WTC11 (cell line): ENCODE measurements around the gene SLC2A1. TPM values are rescaled to one million over a fixed set of nuclear protein-coding genes. Genes with fewer than 3 reads are reported as not detected.

ENCODE experiments used
- ATAC-seq: fragments of 200-7000 bp; cut with Tn5 transposase; 2 replicates; pipeline ENCODE4 v1.10.0; 2021; ENCODE audit warnings: mild to moderate bottlenecking, moderate library complexity
- CTCF ChIA-PET: fragments of 300-600 bp; sonication (Branson Sonifier 250); formaldehyde crosslinking; loops from one replicate; lab custom pipeline; 2021; ENCODE audit warnings: antibody characterized with exemption; lab: Charles Lee
- POLR2A ChIA-PET: fragments of 350-600 bp; sonication (Branson Sonifier 250); formaldehyde crosslinking; loops from one replicate; lab custom pipeline; 2021; ENCODE audit warnings: antibody characterized with exemption; lab: Charles Lee
- DNase-seq: peaks from one replicate; pipeline ENCODE4 v3.0.0; 2021; ENCODE audit warnings: low spot score
- H3K27ac Mint-ChIP-seq: 2 replicates; pipeline ENCODE4 v1.8.0; 2021; ENCODE audit warnings: mixed read lengths
- H3K27me3 Mint-ChIP-seq: 2 replicates; pipeline ENCODE4 v1.8.0; 2021; ENCODE audit warnings: low read depth, mild to moderate bottlenecking, moderate library complexity, mixed read lengths
- H3K36me3 Mint-ChIP-seq: 2 replicates; pipeline ENCODE4 v1.8.0; 2021; ENCODE audit warnings: mixed read lengths
- H3K4me1 Mint-ChIP-seq: 2 replicates; pipeline ENCODE4 v1.8.0; 2022; ENCODE audit warnings: mixed read lengths
- H3K4me3 Mint-ChIP-seq: 2 replicates; pipeline ENCODE4 v1.8.0; 2021; ENCODE audit warnings: mild to moderate bottlenecking, moderate library complexity, mixed read lengths
- H3K9me3 Mint-ChIP-seq: 2 replicates; pipeline ENCODE4 v1.8.0; 2021; ENCODE audit warnings: mixed read lengths
- CBFB ChIP-seq: sonication (generic); formaldehyde crosslinking; IDR thresholded peaks from 2 replicates; pipeline ENCODE4 v1.8.1; 2022; ENCODE audit warnings: mild to moderate bottlenecking, low read depth, missing genetic modification reagents
- EMX1 ChIP-seq: fragments of 250-450 bp; sonication (Bioruptor Pico); IDR thresholded peaks from 2 replicates; pipeline ENCODE4 v1.8.0; 2021; ENCODE audit warnings: mild to moderate bottlenecking
- ESRRA ChIP-seq: sonication (generic); formaldehyde crosslinking; IDR thresholded peaks from 2 replicates; pipeline ENCODE4 v1.8.1; 2022; ENCODE audit warnings: mild to moderate bottlenecking, missing genetic modification reagents, borderline replicate concordance
- FOXP1 ChIP-seq: sonication (generic); formaldehyde crosslinking; IDR thresholded peaks from 2 replicates; pipeline ENCODE4 v1.8.0; 2022; ENCODE audit warnings: missing genetic modification reagents, mild to moderate bottlenecking, moderate library complexity, borderline replicate concordance
- HMGA2 ChIP-seq: fragments of 250-450 bp; sonication (Bioruptor Pico); IDR thresholded peaks from 2 replicates; pipeline ENCODE4 v1.4.0; 2021; ENCODE audit warnings: mild to moderate bottlenecking, moderate library complexity
- MLX ChIP-seq: sonication (generic); formaldehyde crosslinking; IDR thresholded peaks from 2 replicates; pipeline ENCODE4 v1.8.1; 2023; ENCODE audit warnings: mild to moderate bottlenecking, missing genetic modification reagents, moderate library complexity
- NFYB ChIP-seq: sonication (generic); formaldehyde crosslinking; conservative IDR thresholded peaks from 2 replicates; pipeline ENCODE4 v1.8.0; 2022; ENCODE audit warnings: low read depth, missing genetic modification reagents
- NR1H2 ChIP-seq: sonication (generic); formaldehyde crosslinking; IDR thresholded peaks from 2 replicates; pipeline ENCODE4 v1.9.0; 2021; ENCODE audit warnings: mild to moderate bottlenecking, moderate library complexity, missing genetic modification reagents
- RELA ChIP-seq: sonication (generic); formaldehyde crosslinking; IDR thresholded peaks from 2 replicates; pipeline ENCODE4 v1.8.1; 2022; ENCODE audit warnings: missing genetic modification reagents, mild to moderate bottlenecking, borderline replicate concordance
- ZMAT4 ChIP-seq: fragments of 250-450 bp; sonication (Bioruptor Pico); IDR thresholded peaks from 2 replicates; pipeline ENCODE4 v1.9.0; 2021; ENCODE audit warnings: mild to moderate bottlenecking
- ZNF121 ChIP-seq: sonication (generic); formaldehyde crosslinking; IDR thresholded peaks from 2 replicates; pipeline ENCODE4 v1.8.0; 2023; ENCODE audit warnings: missing genetic modification reagents
- ZNF138 ChIP-seq: sonication (generic); formaldehyde crosslinking; conservative IDR thresholded peaks from 2 replicates; pipeline ENCODE4 v1.8.1; 2022; ENCODE audit warnings: mild to moderate bottlenecking, moderate library complexity, missing genetic modification reagents
- ZNF219 ChIP-seq: sonication (generic); formaldehyde crosslinking; IDR thresholded peaks from 2 replicates; pipeline ENCODE4 v1.8.0; 2023; ENCODE audit warnings: missing genetic modification reagents, mild to moderate bottlenecking, borderline replicate concordance
- ZNF232 ChIP-seq: sonication (generic); formaldehyde crosslinking; IDR thresholded peaks from 2 replicates; pipeline ENCODE4 v1.8.0; 2022; ENCODE audit warnings: mild to moderate bottlenecking, missing genetic modification reagents
- ZSCAN18 ChIP-seq: fragments of 250-450 bp; sonication (Bioruptor Pico); IDR thresholded peaks from 2 replicates; pipeline ENCODE4 v2.1.2; 2022; ENCODE audit warnings: mild to moderate bottlenecking, moderate library complexity
- total RNA-seq: library from RNA; stranded (reverse); gene quantifications from 3 replicates; pipeline ENCODE4 v1.2.3, GENCODE V29; 2021
- TF ChIP-seq, protein P1 (sequence below): sonication (generic); formaldehyde crosslinking; IDR thresholded peaks from 2 replicates; pipeline ENCODE4 v1.8.0; 2023; ENCODE audit warnings: missing genetic modification reagents, mild to moderate bottlenecking, borderline replicate concordance

SLC2A1 gene
- total RNA-seq, 1 experiment from 2014 or later: 215 TPM

GRCh38 chr1:42971841-42972291, 13.2 kb upstream of the SLC2A1 start:
- no peak for ATAC-seq
- Mint-ChIP-seq H3K9me3 (no peaks in the 10 kb centered on the region), H3K27ac (no peak overlapping the region), H3K27me3 (no peaks in the 10 kb centered on the region), H3K36me3 (peaks cover 43% of the 10 kb centered on the region), H3K4me3 (no peak overlapping the region), H3K4me1 (peaks cover 30% of the 10 kb centered on the region)
- TF ChIP-seq ZNF219: no peak
- ChIA-PET CTCF (interaction anchor here (0.6 to 1.1 kb wide), 5 partner anchors 8 to 102 kb away, joined by 3 to 4 read pairs (median 3); no protein-coding TSS in a partner anchor), POLR2A (interaction anchor here (1.2 kb wide), 1 partner anchor 37 kb away, joined by 3 read pairs; no protein-coding TSS in a partner anchor)
- no peak for DNase-seq

- ATAC-seq (no peak), DNase-seq (no peak)
- Mint-ChIP-seq H3K4me1 (peaks cover 19% of the 10 kb centered on the region), H3K27ac (peak overlapping the region; percentile 72; the same call in 1 of the 2 replicates), H3K27me3 (no peaks in the 10 kb centered on the region), H3K9me3 (no peaks in the 10 kb centered on the region), H3K36me3 (peaks cover 38% of the 10 kb centered on the region), H3K4me3 (no peak overlapping the region)
- ChIA-PET POLR2A (no interaction called here), CTCF (no interaction called here)
- TF ChIP-seq ZNF121 (CRISPR knock-in tag): no peak
- no peak for TF ChIP-seq ESRRA
- TF ChIP-seq, protein P1, sequence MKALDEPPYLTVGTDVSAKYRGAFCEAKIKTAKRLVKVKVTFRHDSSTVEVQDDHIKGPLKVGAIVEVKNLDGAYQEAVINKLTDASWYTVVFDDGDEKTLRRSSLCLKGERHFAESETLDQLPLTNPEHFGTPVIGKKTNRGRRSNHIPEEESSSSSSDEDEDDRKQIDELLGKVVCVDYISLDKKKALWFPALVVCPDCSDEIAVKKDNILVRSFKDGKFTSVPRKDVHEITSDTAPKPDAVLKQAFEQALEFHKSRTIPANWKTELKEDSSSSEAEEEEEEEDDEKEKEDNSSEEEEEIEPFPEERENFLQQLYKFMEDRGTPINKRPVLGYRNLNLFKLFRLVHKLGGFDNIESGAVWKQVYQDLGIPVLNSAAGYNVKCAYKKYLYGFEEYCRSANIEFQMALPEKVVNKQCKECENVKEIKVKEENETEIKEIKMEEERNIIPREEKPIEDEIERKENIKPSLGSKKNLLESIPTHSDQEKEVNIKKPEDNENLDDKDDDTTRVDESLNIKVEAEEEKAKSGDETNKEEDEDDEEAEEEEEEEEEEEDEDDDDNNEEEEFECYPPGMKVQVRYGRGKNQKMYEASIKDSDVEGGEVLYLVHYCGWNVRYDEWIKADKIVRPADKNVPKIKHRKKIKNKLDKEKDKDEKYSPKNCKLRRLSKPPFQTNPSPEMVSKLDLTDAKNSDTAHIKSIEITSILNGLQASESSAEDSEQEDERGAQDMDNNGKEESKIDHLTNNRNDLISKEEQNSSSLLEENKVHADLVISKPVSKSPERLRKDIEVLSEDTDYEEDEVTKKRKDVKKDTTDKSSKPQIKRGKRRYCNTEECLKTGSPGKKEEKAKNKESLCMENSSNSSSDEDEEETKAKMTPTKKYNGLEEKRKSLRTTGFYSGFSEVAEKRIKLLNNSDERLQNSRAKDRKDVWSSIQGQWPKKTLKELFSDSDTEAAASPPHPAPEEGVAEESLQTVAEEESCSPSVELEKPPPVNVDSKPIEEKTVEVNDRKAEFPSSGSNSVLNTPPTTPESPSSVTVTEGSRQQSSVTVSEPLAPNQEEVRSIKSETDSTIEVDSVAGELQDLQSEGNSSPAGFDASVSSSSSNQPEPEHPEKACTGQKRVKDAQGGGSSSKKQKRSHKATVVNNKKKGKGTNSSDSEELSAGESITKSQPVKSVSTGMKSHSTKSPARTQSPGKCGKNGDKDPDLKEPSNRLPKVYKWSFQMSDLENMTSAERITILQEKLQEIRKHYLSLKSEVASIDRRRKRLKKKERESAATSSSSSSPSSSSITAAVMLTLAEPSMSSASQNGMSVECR (CRISPR knock-in tag): no peak
- TF ChIP-seq EMX1: no peak
- no peak for TF ChIP-seq HMGA2 (CRISPR knock-in tag)
- no peak for TF ChIP-seq ZNF232
- TF ChIP-seq MLX (CRISPR knock-in tag): no peak
- no peak for TF ChIP-seq RELA
- TF ChIP-seq FOXP1: no peak
- no peak for TF ChIP-seq ZSCAN18 (CRISPR knock-in tag)
- TF ChIP-seq NFYB (CRISPR knock-in tag): no peak
- no peak for TF ChIP-seq ZNF138
Measured at GRCh38 chr1:42970143-42970542, 11.5 kb upstream of the SLC2A1 start.

DNA sequence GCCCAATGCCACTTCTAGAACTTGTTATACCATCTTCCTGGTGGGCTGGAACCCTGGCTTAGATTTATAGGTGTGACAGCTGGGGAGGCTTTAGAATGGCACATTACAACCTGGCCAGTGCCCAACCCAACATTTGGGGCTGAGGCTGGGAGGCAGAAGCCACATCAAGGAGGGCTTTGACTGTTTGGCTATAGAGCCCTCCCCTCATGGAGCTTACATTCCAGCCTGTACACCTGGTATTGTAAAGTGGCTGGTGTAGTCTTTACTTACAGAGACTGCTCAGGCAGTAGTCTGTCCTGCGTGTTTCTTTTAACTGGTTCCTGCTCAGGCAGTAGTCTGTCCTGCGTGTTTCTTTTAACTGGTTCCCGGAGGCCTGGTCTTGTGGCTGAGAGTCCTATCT, 10.0 kb upstream of the SLC2A1 start:
- H3K36me3 Mint-ChIP-seq: peaks cover 30% of the 10 kb centered on the region
- DNase-seq (no peak), ATAC-seq (no peak)
- no peak overlapping the region for H3K4me3 Mint-ChIP-seq
- H3K27me3 Mint-ChIP-seq: no peaks in the 10 kb centered on the region
- no peak for TF ChIP-seq CBFB (CRISPR knock-in tag)
- no peak for TF ChIP-seq NR1H2 (CRISPR knock-in tag)
- no peak for TF ChIP-seq NFYB (CRISPR knock-in tag)
- no peak for TF ChIP-seq ZMAT4 (CRISPR knock-in tag)
- POLR2A ChIA-PET: no interaction called here
- peak overlapping the region; percentile 48 for H3K27ac Mint-ChIP-seq
- CTCF ChIA-PET: no interaction called here
- no peaks in the 10 kb centered on the region for H3K9me3 Mint-ChIP-seq
- H3K4me1 Mint-ChIP-seq: peaks cover 19% of the 10 kb centered on the region
